IMR-90 (cell line): ENCODE data around the gene LDB2. TPM values are rescaled to one million over a fixed set of nuclear protein-coding genes. Genes with fewer than 3 reads are reported as not detected.

Source experiments
- ATAC-seq: fragments of 200-7000 bp; cut with Tn5 transposase; 2 replicates; pipeline ENCODE4 v1.9.1; 2020; ENCODE audit warnings: low read depth, mild to moderate bottlenecking, moderate library complexity
- BruUV-seq: library from RNA; stranded (reverse); fragments of 400-500 nt; replicated peaks from 2 replicates; lab custom pipeline; 2021; lab: Mats Ljungman, UMichigan
- CTCF ChIA-PET: fragments of 300-600 bp; formaldehyde crosslinking; extraction: SDS; loops from one replicate; lab custom pipeline; 2021; ENCODE audit warnings: antibody characterized with exemption; lab: Yijun Ruan, JAX
- POLR2A ChIA-PET: fragments of 300-600 bp; sonication (Branson Sonifier 250); formaldehyde crosslinking; loops from one replicate; lab custom pipeline; 2022; ENCODE audit warnings: antibody characterized with exemption; ENCODE audit not compliant: unreplicated experiment; lab: Charles Lee
- DNase-seq: peaks from one replicate; pipeline ENCODE4 v3.0.0; 2013
- H2AFZ ChIP-seq: replicated peaks from 2 replicates; pipeline ENCODE3; 2013; ENCODE audit warnings: low read length, mild to moderate bottlenecking; ENCODE audit not compliant: poor library complexity
- H2AK5ac ChIP-seq: 2 replicates; pipeline ENCODE4 v1.6.1; 2013; ENCODE audit warnings: low read depth, low read length, inconsistent platforms
- H2AK9ac ChIP-seq: replicated peaks from 2 replicates; pipeline ENCODE3; 2013; ENCODE audit warnings: mild to moderate bottlenecking, low read depth, low read length, moderate library complexity; ENCODE audit not compliant: poor library complexity
- H2BK120ac ChIP-seq: 2 replicates; pipeline ENCODE4 v1.6.1; 2013; ENCODE audit warnings: low read depth, low read length, inconsistent platforms
- H2BK15ac ChIP-seq: 3 replicates; pipeline ENCODE4 v1.6.1; 2013; ENCODE audit warnings: low read depth, low read length, inconsistent platforms
- H2BK20ac ChIP-seq: 2 replicates; pipeline ENCODE4 v1.6.1; 2013; ENCODE audit warnings: low read depth, mild to moderate bottlenecking, inconsistent platforms, low read length, moderate library complexity
- H2BK5ac ChIP-seq: 2 replicates; pipeline ENCODE4 v1.6.1; 2013; ENCODE audit warnings: mild to moderate bottlenecking, low read depth, low read length, inconsistent platforms; ENCODE audit not compliant: poor library complexity, severe bottlenecking
- H3K14ac ChIP-seq: replicated peaks from 2 replicates; pipeline ENCODE4 v1.6.1; 2013; ENCODE audit warnings: low read depth, low read length, inconsistent platforms
- H3K18ac ChIP-seq: 2 replicates; pipeline ENCODE4 v1.6.1; 2013; ENCODE audit warnings: low read depth, low read length, control low read depth
- H3K23ac ChIP-seq: 2 replicates; pipeline ENCODE4 v1.6.1; 2013; ENCODE audit warnings: low read depth, low read length, inconsistent platforms
- H3K27ac ChIP-seq: 2 replicates; pipeline ENCODE4 v1.5.1; 2013; ENCODE audit warnings: mild to moderate bottlenecking, control low read depth, low read length; ENCODE audit not compliant: insufficient read depth
- H3K27me3 ChIP-seq: 2 replicates; pipeline ENCODE4 v1.6.1; 2013; ENCODE audit warnings: low read length; ENCODE audit not compliant: control insufficient read depth, insufficient read depth
- H3K36me3 ChIP-seq: 2 replicates; pipeline ENCODE4 v1.6.1; 2013; ENCODE audit warnings: low read length, mixed read lengths; ENCODE audit not compliant: control insufficient read depth, insufficient read depth
- H3K4ac ChIP-seq: 2 replicates; pipeline ENCODE4 v1.6.1; 2013; ENCODE audit warnings: low read depth, low read length, inconsistent platforms
- H3K4me1 ChIP-seq: 2 replicates; pipeline ENCODE4 v1.6.1; 2013; ENCODE audit warnings: low read length, mixed read lengths; ENCODE audit not compliant: control insufficient read depth, insufficient read depth
- H3K4me2 ChIP-seq: 2 replicates; pipeline ENCODE4 v1.6.1; 2013; ENCODE audit warnings: low read depth, mild to moderate bottlenecking, control low read depth, low read length, moderate library complexity
- H3K4me3 ChIP-seq: 2 replicates; pipeline ENCODE4 v1.5.1; 2013; ENCODE audit warnings: low read depth, mild to moderate bottlenecking, control low read depth, low read length, moderate library complexity; ENCODE audit not compliant: insufficient read depth
- H3K56ac ChIP-seq: 2 replicates; pipeline ENCODE4 v1.6.1; 2013; ENCODE audit warnings: low read length, inconsistent platforms; ENCODE audit not compliant: insufficient read depth; ENCODE audit errors: extremely low read depth
- H3K79me1 ChIP-seq, 2 experiments: 2 replicates each; pipeline ENCODE4 v1.6.1; 2013; ENCODE audit warnings: low read length in 2 of 2, inconsistent platforms in 1 of 2, low read depth in 1 of 2
- H3K9ac ChIP-seq: 2 replicates; pipeline ENCODE4 v1.6.1; 2013; ENCODE audit warnings: low read depth, low read length, control low read depth
- H3K9me1 ChIP-seq: 2 replicates; pipeline ENCODE4 v1.6.1; 2013; ENCODE audit warnings: low read length, inconsistent platforms; ENCODE audit not compliant: insufficient read depth
- H3K9me3 ChIP-seq: 2 replicates; pipeline ENCODE4 v1.6.1; 2013; ENCODE audit warnings: low read length; ENCODE audit not compliant: control insufficient read depth, insufficient read depth
- H4K20me1 ChIP-seq: 2 replicates; pipeline ENCODE4 v1.6.1; 2013; ENCODE audit warnings: low read length, inconsistent platforms; ENCODE audit not compliant: insufficient read depth
- H4K5ac ChIP-seq: 2 replicates; pipeline ENCODE4 v1.6.1; 2013; ENCODE audit warnings: mild to moderate bottlenecking, low read depth, low read length, control low read depth
- H4K8ac ChIP-seq, 2 experiments: 2 replicates each; pipeline ENCODE4 v1.6.1; 2013; ENCODE audit warnings: low read depth in 2 of 2, low read length in 2 of 2, control low read depth in 1 of 2, inconsistent platforms in 1 of 2
- H4K91ac ChIP-seq: 2 replicates; pipeline ENCODE4 v1.6.1; 2013; ENCODE audit warnings: low read depth, low read length, inconsistent platforms; ENCODE audit not compliant: insufficient read depth
- BHLHE40 ChIP-seq: fragments of 150-350 bp; IDR thresholded peaks from 2 replicates; pipeline ENCODE4 v1.6.1; 2016; ENCODE audit warnings: mild to moderate bottlenecking, low read depth, low read length
- CEBPB ChIP-seq: IDR thresholded peaks from 2 replicates; pipeline ENCODE4 v1.6.1; 2012; ENCODE audit warnings: low read depth, low read length, improper control_type of control experiment
- CHD1 ChIP-seq: IDR thresholded peaks from 2 replicates; pipeline ENCODE4 v1.6.1; 2012; ENCODE audit warnings: low read depth, low read length, improper control_type of control experiment
- ELK1 ChIP-seq: fragments of 150-350 bp; IDR thresholded peaks from 2 replicates; pipeline ENCODE4 v1.6.1; 2016; ENCODE audit warnings: low read depth, mild to moderate bottlenecking, low read length, moderate library complexity, borderline replicate concordance
- FOS ChIP-seq: fragments of 150-350 bp; IDR thresholded peaks from 2 replicates; pipeline ENCODE4 v1.6.1; 2016; ENCODE audit warnings: low read depth, low read length
- MAFK ChIP-seq: IDR thresholded peaks from 2 replicates; pipeline ENCODE4 v1.6.1; 2012; ENCODE audit warnings: low read depth, low read length, improper control_type of control experiment
- MAZ ChIP-seq: IDR thresholded peaks from 2 replicates; pipeline ENCODE4 v1.6.1; 2012; ENCODE audit warnings: low read depth, mild to moderate bottlenecking, low read length, improper control_type of control experiment, moderate library complexity, borderline replicate concordance
- MXI1 ChIP-seq: IDR thresholded peaks from 2 replicates; pipeline ENCODE4 v1.6.1; 2012; ENCODE audit warnings: low read depth, mild to moderate bottlenecking, low read length, moderate library complexity, borderline replicate concordance
- NFE2L2 ChIP-seq: fragments of 150-350 bp; IDR thresholded peaks from 2 replicates; pipeline ENCODE4 v1.6.1; 2016; ENCODE audit warnings: low read depth, mild to moderate bottlenecking, low read length
- POLR2A ChIP-seq: IDR thresholded peaks from 2 replicates; pipeline ENCODE4 v1.6.1; 2012; ENCODE audit warnings: mild to moderate bottlenecking, low read depth, low read length
- RAD21 ChIP-seq: IDR thresholded peaks from 2 replicates; pipeline ENCODE4 v1.6.1; 2012; ENCODE audit warnings: low read length, improper control_type of control experiment
- RCOR1 ChIP-seq: IDR thresholded peaks from 2 replicates; pipeline ENCODE4 v1.6.1; 2012; ENCODE audit warnings: mild to moderate bottlenecking, low read length, improper control_type of control experiment; ENCODE audit not compliant: insufficient replicate concordance
- RFX5 ChIP-seq: IDR thresholded peaks from 2 replicates; pipeline ENCODE4 v1.8.0; 2012; ENCODE audit warnings: low read depth, mild to moderate bottlenecking, low read length, moderate library complexity
- SMC3 ChIP-seq: fragments of 150-350 bp; IDR thresholded peaks from 2 replicates; pipeline ENCODE4 v1.6.1; 2016; ENCODE audit warnings: low read depth, mild to moderate bottlenecking, antibody characterized with exemption, low read length, moderate library complexity
- USF2 ChIP-seq: fragments of 150-350 bp; IDR thresholded peaks from 2 replicates; pipeline ENCODE4 v1.6.1; 2017; ENCODE audit warnings: mild to moderate bottlenecking, antibody characterized with exemption, low read length, low read depth
- WGBS, 2 experiments: methylation state at CpG; one replicate each; pipeline versions ENCODE4 v1.1.5 to v1.1.7; 2013; ENCODE audit warnings: missing lambda C conversion rate in 2 of 2; ENCODE audit not compliant: insufficient read length in 1 of 2; ENCODE audit errors: extremely low coverage in 2 of 2; 5-methylcytosine and 5-hydroxymethylcytosine counted together
- dilution Hi-C: fragments of 300-500 bp; cut with HindIII; formaldehyde crosslinking; loops from one replicate; pipeline ENCODE4 v1.14.3; 2018; ENCODE audit warnings: low sequenced_read_pairs; ENCODE audit not compliant: unreplicated experiment
- in situ Hi-C: fragments of 300-500 bp; cut with MboI; formaldehyde crosslinking; loops from 3 replicates; pipeline ENCODE4 v1.14.3; 2019; ENCODE audit warnings: low sequenced_read_pairs, inconsistent platforms, mixed read lengths
- intact Hi-C: fragments of 100-400 bp; cut with micrococcal nuclease; formaldehyde crosslinking; loops from 2 replicates; pipeline ENCODE4 v1.10.0; 2022
- polyA plus RNA-seq, 3 experiments: library from polyadenylated mRNA; depleted of rRNA; stranded (reverse); fragments of >200 nt; gene quantifications; 2 replicates each; pipeline ENCODE4 v1.2.3, GENCODE V29; 2012; ENCODE audit warnings: low replicate concordance in 1 of 3
- total RNA-seq: library from RNA; depleted of rRNA; stranded (reverse); fragments of >200 nt; gene quantifications from 2 replicates; pipeline ENCODE4 v1.2.3, GENCODE V29; 2012
- TF ChIP-seq, protein P1 (sequence below): conservative IDR thresholded peaks from 2 replicates; pipeline ENCODE4 v1.5.1; 2012; ENCODE audit warnings: mild to moderate bottlenecking, low read depth, low read length, improper control_type of control experiment

Gene LDB2
- total and polyA plus RNA-seq, 2 of the 4 experiments (the other 2 are of a cell fraction) = 67.9 to 116 TPM

- Histone ChIP-seq H3K56ac (no peak overlapping the region), H3K9me3 (no peaks in the 10 kb centered on the region), H3K4me3 (no peak overlapping the region), H4K8ac (no peak overlapping the region), H3K27me3 (no peaks in the 10 kb centered on the region), H3K27ac (no peak overlapping the region), H3K18ac (no peak overlapping the region), H3K4me2 (no peak overlapping the region), H2AK9ac (no peak overlapping the region), H2BK20ac (no peak overlapping the region), H2BK120ac (no peak overlapping the region), H4K91ac (no peak overlapping the region), H2AFZ (no peak overlapping the region), H3K4me1 (0 out of 2 replicates have a peak, but pooled peaks cover 1% of the 10 kb centered on the region), H3K9me1 (peaks cover 2% of the 10 kb centered on the region; the same call in 1 of the 2 replicates), H2BK5ac (no peak overlapping the region), H3K14ac (no peak overlapping the region), H2AK5ac (no peak overlapping the region), H3K36me3 (peaks cover 3% of the 10 kb centered on the region; the same call in 1 of the 2 replicates), H3K79me1 (peaks cover 4 to 12% of the 10 kb centered on the region in 2 experiments; a peak in 3 of 4 replicates), H4K5ac (no peak overlapping the region), H3K23ac (no peak overlapping the region), H4K20me1 (no peaks in the 10 kb centered on the region), H3K9ac (no peak overlapping the region), H3K4ac (no peak overlapping the region), H2BK15ac (no peak overlapping the region)
- intact Hi-C loops = no loop called here
- DNase-seq (no peak), ATAC-seq (no peak)
- BruUV-seq = no TSS peak
- TF ChIP-seq RAD21 (no peak), NFE2L2 (no peak), RFX5 (no peak), RCOR1 (no peak), MXI1 (no peak), FOS (no peak), MAFK (no peak), MAZ (no peak), CHD1 (no peak), SMC3 (no peak), USF2 (no peak), CEBPB (no peak), POLR2A (no peak), BHLHE40 (no peak), ELK1 (no peak)
- TF ChIP-seq, protein P1, sequence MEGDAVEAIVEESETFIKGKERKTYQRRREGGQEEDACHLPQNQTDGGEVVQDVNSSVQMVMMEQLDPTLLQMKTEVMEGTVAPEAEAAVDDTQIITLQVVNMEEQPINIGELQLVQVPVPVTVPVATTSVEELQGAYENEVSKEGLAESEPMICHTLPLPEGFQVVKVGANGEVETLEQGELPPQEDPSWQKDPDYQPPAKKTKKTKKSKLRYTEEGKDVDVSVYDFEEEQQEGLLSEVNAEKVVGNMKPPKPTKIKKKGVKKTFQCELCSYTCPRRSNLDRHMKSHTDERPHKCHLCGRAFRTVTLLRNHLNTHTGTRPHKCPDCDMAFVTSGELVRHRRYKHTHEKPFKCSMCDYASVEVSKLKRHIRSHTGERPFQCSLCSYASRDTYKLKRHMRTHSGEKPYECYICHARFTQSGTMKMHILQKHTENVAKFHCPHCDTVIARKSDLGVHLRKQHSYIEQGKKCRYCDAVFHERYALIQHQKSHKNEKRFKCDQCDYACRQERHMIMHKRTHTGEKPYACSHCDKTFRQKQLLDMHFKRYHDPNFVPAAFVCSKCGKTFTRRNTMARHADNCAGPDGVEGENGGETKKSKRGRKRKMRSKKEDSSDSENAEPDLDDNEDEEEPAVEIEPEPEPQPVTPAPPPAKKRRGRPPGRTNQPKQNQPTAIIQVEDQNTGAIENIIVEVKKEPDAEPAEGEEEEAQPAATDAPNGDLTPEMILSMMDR = no peak
- no CpG with 5 or more reads among the region's 2 CpGs for WGBS, 2 experiments
- dilution Hi-C loops = no loop called here
- ChIA-PET CTCF (interaction anchor here (0.6 kb wide), 1 partner anchor 250 kb away, joined by 3 read pairs; no protein-coding TSS in a partner anchor), POLR2A (no interaction called here)
- in situ Hi-C loops = no loop called here
These were observed 30.6 kb downstream of the LDB2 start for GRCh38 chr4:16867827-16868226.
